ENCODE measurements around the gene NDUFAF8.

Gene NDUFAF8

GRCh38 chr17:81263371-81264181 is 24.5 kb downstream of the NDUFAF8 start:
- H3K4me3 ChIP-seq (ENCODE audit: low read depth, low read length) = no peak overlapping the region
- H3K36me3 ChIP-seq = no peaks in the 10 kb centered on the region
- no peaks in the 10 kb centered on the region for H3K9me3 ChIP-seq
- TF ChIP-seq CTCF (IDR thresholded peaks at IDR 0.05; ENCODE audit: low read depth, low read length) = no peak
- H3K4me1 ChIP-seq = no peaks in the 10 kb centered on the region
- no peak for DNase-seq
- no peaks in the 10 kb centered on the region for H3K27me3 ChIP-seq

- no peaks in the 10 kb centered on the region for H3K9me3 ChIP-seq
- H3K4me1 ChIP-seq = no peaks in the 10 kb centered on the region
- H3K27me3 ChIP-seq = no peaks in the 10 kb centered on the region
- H3K4me3 ChIP-seq (ENCODE audit: low read depth, low read length) = no peak overlapping the region
- H3K36me3 ChIP-seq = no peaks in the 10 kb centered on the region
- no peak for DNase-seq
- no peak for TF ChIP-seq CTCF (IDR thresholded peaks at IDR 0.05; ENCODE audit: low read depth, low read length)
Observed at GRCh38 chr17:81264640-81265039, 25.5 kb downstream of the NDUFAF8 start.

- H3K4me1 ChIP-seq = no peaks in the 10 kb centered on the region
- no peak for TF ChIP-seq CTCF (IDR thresholded peaks at IDR 0.05; ENCODE audit: low read depth, low read length)
- no peak for DNase-seq
- H3K9me3 ChIP-seq = no peaks in the 10 kb centered on the region
- H3K36me3 ChIP-seq = no peaks in the 10 kb centered on the region
- no peak overlapping the region for H3K4me3 ChIP-seq (ENCODE audit: low read depth, low read length)
- H3K27me3 ChIP-seq = no peaks in the 10 kb centered on the region
Observed at GRCh38 chr17:81265576-81265975, 26.5 kb downstream of the NDUFAF8 start.

GRCh38 chr17:81267390-81268067 is 28.4 kb downstream of the NDUFAF8 start:
- peaks cover 5% of the 10 kb centered on the region for H3K4me1 ChIP-seq
- no peak overlapping the region for H3K4me3 ChIP-seq (ENCODE audit: low read depth, low read length)
- H3K9me3 ChIP-seq = no peaks in the 10 kb centered on the region
- H3K36me3 ChIP-seq = no peaks in the 10 kb centered on the region
- H3K27me3 ChIP-seq = no peaks in the 10 kb centered on the region
- no peak for DNase-seq
- no peak for TF ChIP-seq CTCF (IDR thresholded peaks at IDR 0.05; ENCODE audit: low read depth, low read length)

GRCh38 chr17:81270279-81270678 is 31.2 kb downstream of the NDUFAF8 start:
- Histone ChIP-seq H3K9me3 (no peaks in the 10 kb centered on the region), H3K4me3 (ENCODE audit: low read depth, low read length) (no peak overlapping the region), H3K36me3 (peaks cover 2% of the 10 kb centered on the region; the same call in 1 of the 2 replicates), H3K27me3 (no peaks in the 10 kb centered on the region), H3K4me1 (peaks cover 5% of the 10 kb centered on the region)
- DNase-seq = no peak
- no peak for TF ChIP-seq CTCF (IDR thresholded peaks at IDR 0.05; ENCODE audit: low read depth, low read length)

- H3K36me3 ChIP-seq = peaks cover 6% of the 10 kb centered on the region; the same call in 1 of the 2 replicates
- peaks cover 5% of the 10 kb centered on the region for H3K4me1 ChIP-seq
- no peaks in the 10 kb centered on the region for H3K27me3 ChIP-seq
- H3K4me3 ChIP-seq (ENCODE audit: low read depth, low read length) = no peak overlapping the region
- TF ChIP-seq CTCF (IDR thresholded peaks at IDR 0.05; ENCODE audit: low read depth, low read length) = no peak
- H3K9me3 ChIP-seq = no peaks in the 10 kb centered on the region
- peak; percentile 71 for DNase-seq
Observed at GRCh38 chr17:81271226-81271625, 32.1 kb downstream of the NDUFAF8 start.
